MG63 (cell line): ENCODE data around the gene PCSK1. TPM values are rescaled to one million over a fixed set of nuclear protein-coding genes. Genes with fewer than 3 reads are reported as not detected.

Source experiments
- DNase-seq: peaks from one replicate; pipeline ENCODE4 v3.0.0-alpha.2; 2020
- H3K27me3 ChIP-seq: fragments of 250-450 bp; sonication (Bioruptor Pico); 2 replicates; pipeline ENCODE4 v1.5.1; 2020; ENCODE audit warnings: mild to moderate bottlenecking, moderate library complexity
- H3K36me3 ChIP-seq: fragments of 250-450 bp; sonication (Bioruptor Pico); 2 replicates; pipeline ENCODE4 v1.5.1; 2020; ENCODE audit warnings: mild to moderate bottlenecking, moderate library complexity
- H3K4me3 ChIP-seq: fragments of 250-450 bp; sonication (Bioruptor Pico); 2 replicates; pipeline ENCODE4 v1.5.1; 2020; ENCODE audit warnings: mild to moderate bottlenecking, moderate library complexity
- H3K9me3 ChIP-seq: fragments of 250-450 bp; sonication (Bioruptor Pico); 2 replicates; pipeline ENCODE4 v1.5.1; 2020; ENCODE audit warnings: mild to moderate bottlenecking, moderate library complexity
- total RNA-seq: library from RNA; depleted of rRNA; stranded (reverse); fragments of >200 nt; shearing (Covaris generic); gene quantifications from 2 replicates; pipeline ENCODE4 v1.2.3, GENCODE V29; 2014; ENCODE audit warnings: low replicate concordance; rRNA removed

PCSK1 gene
- 0.10 TPM in 1 of 2 replicates, not detected in the other for total RNA-seq

- Histone ChIP-seq H3K4me3 (peak within 1 kb of the TSS; percentile 31), H3K27me3 (no peaks in the 10 kb centered on the region; the same call in 1 of the 2 replicates)
- DNase-seq, result no peak
Measured at GRCh38 chr5:96433066-96433447, at the start of gene PCSK1. Gene PCSK1 (minus strand): TSS chr5:96433248. CDS start chr5:96433042, 206 bp downstream.

DNA sequence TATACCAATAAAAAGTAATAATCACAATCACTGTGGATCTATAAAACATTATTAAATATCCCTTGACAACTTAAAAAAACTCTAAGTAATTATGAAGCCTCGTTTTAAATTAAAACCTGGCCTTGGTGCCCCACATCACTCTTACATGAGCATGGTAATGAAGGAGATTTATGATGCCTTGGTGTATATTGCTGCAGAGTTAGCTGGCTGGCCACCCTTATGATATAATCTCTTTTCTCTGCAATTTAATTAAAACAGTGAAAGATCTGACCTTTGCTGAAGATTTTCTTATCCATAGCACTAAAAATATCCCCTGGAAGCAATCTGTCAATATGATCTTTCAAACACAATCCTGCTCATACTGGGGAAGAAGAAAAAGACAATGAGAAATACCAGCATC lies 48.8 kb upstream of the PCSK1 start:
- H3K9me3 ChIP-seq, result no peaks in the 10 kb centered on the region
- H3K36me3 ChIP-seq, result no peaks in the 10 kb centered on the region
- H3K27me3 ChIP-seq, result no peaks in the 10 kb centered on the region; the same call in 1 of the 2 replicates
- no peak overlapping the region for H3K4me3 ChIP-seq
- no peak for DNase-seq

More at GRCh38 chr5:96433066-96433447, at the start of gene PCSK1:
- Histone ChIP-seq H3K9me3 (no peaks in the 10 kb centered on the region), H3K36me3 (no peaks in the 10 kb centered on the region)

- H3K9me3 ChIP-seq, result no peaks in the 10 kb centered on the region
- H3K36me3 ChIP-seq, result no peaks in the 10 kb centered on the region
- no peaks in the 10 kb centered on the region; the same call in 1 of the 2 replicates for H3K27me3 ChIP-seq
- no peak overlapping the region for H3K4me3 ChIP-seq
- no peak for DNase-seq
Measured at GRCh38 chr5:96481009-96481786, 48.1 kb upstream of the PCSK1 start.

- H3K9me3 ChIP-seq, result no peaks in the 10 kb centered on the region
- no peaks in the 10 kb centered on the region; the same call in 1 of the 2 replicates for H3K27me3 ChIP-seq
- no peaks in the 10 kb centered on the region for H3K36me3 ChIP-seq
- no peak overlapping the region for H3K4me3 ChIP-seq
- no peak for DNase-seq
Measured at GRCh38 chr5:96478983-96479382, 45.9 kb upstream of the PCSK1 start.

GRCh38 chr5:96476654-96477053 lies 43.6 kb upstream of the PCSK1 start:
- Histone ChIP-seq H3K36me3 (no peaks in the 10 kb centered on the region), H3K27me3 (no peaks in the 10 kb centered on the region; the same call in 1 of the 2 replicates), H3K4me3 (no peak overlapping the region), H3K9me3 (no peaks in the 10 kb centered on the region)
- no peak for DNase-seq

GRCh38 chr5:96474073-96474472 lies 41.0 kb upstream of the PCSK1 start:
- DNase-seq, result no peak
- Histone ChIP-seq H3K36me3 (no peaks in the 10 kb centered on the region), H3K4me3 (no peak overlapping the region), H3K27me3 (no peaks in the 10 kb centered on the region), H3K9me3 (no peaks in the 10 kb centered on the region)

DNA sequence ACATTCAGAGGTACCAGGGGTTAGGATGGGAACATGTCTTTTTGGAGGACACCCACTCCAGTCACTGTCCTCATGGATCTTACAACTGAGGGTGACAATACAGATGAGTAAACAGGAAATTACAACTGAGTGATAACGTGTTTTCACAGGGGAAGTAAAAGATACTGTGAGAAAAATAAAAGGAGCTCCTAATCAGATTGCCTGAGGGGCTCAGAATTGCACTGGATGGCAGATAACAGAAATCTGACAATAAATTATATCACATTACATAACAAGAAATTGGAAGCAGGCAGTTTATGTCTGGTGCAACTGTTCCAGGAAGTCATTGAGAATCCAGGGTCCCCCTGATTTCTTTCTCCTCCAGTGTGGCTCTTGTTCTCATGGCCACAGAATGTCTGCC lies 40.1 kb upstream of the PCSK1 start:
- no peaks in the 10 kb centered on the region for H3K36me3 ChIP-seq
- no peak for DNase-seq
- H3K4me3 ChIP-seq, result no peak overlapping the region
- H3K9me3 ChIP-seq, result no peaks in the 10 kb centered on the region
- no peaks in the 10 kb centered on the region for H3K27me3 ChIP-seq

DNA sequence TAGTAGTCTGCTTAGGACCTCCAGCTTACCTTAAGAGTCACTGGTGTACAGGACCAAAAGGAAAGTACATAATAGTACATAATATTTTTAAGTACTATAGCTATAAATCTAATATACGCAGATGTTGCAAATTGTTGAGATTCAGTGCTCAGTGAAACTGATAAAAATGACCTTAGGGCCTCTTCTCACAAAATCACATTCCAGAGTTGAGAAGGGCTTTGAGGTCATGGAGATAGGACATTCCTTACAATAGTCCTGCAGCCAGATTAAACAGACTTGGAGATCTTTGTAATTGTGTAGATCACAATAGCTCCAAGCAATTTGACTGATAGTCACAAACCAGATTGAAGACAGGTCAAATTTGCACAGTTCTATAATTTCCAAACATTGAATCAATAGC lies 37.7 kb upstream of the PCSK1 start:
- Histone ChIP-seq H3K36me3 (no peaks in the 10 kb centered on the region), H3K9me3 (no peaks in the 10 kb centered on the region), H3K27me3 (no peaks in the 10 kb centered on the region), H3K4me3 (no peak overlapping the region)
- DNase-seq, result no peak

GRCh38 chr5:96468956-96469355 lies 35.9 kb upstream of the PCSK1 start:
- no peaks in the 10 kb centered on the region for H3K36me3 ChIP-seq
- H3K9me3 ChIP-seq, result no peaks in the 10 kb centered on the region

GRCh38 chr5:96463091-96463490 lies 30.0 kb upstream of the PCSK1 start:
- H3K36me3 ChIP-seq, result no peaks in the 10 kb centered on the region
- no peaks in the 10 kb centered on the region for H3K9me3 ChIP-seq
- H3K27me3 ChIP-seq, result no peaks in the 10 kb centered on the region
- DNase-seq, result no peak
- no peak overlapping the region for H3K4me3 ChIP-seq

More at GRCh38 chr5:96468956-96469355, 35.9 kb upstream of the PCSK1 start:
- Histone ChIP-seq H3K27me3 (no peaks in the 10 kb centered on the region), H3K4me3 (no peak overlapping the region)
- no peak for DNase-seq

DNA sequence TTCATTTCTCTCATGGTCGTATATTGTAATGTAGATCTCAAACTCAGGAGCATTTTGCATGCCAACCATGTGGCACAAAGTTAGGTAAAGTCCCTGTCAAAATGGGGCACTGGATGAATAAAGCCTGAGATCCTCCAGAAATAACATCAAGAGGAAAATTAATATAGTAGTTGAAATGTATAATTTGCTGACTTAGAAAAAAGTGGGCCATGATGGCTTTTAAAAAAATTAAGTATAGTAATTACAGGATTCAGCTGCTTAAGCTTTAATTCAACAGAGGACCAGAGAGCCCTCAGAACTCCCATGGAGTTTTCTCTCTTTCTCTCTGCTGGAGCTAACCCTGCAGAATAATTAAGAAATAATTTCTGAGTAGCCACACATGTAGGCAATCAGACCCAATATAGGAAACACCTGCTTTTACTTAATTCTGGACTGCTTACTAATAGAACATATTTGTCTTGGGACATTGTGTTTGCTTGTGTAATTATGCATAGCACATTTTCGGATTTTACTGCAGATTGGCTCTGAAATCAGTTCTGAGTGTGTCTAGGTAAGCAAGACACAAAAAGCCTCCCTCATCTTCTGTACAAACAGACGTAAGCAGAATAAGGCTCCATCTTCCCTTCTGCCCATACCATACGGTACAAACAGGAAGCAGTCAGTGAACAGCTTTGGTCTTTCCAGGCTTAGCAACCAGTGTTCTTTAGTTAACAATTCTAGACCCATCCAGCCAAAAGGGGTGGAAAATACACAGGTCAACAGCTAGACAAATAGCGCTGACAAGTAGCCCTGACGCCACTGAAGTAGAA lies 26.5 kb upstream of the PCSK1 start:
- H3K9me3 ChIP-seq, result no peaks in the 10 kb centered on the region
- no peak for DNase-seq
- H3K4me3 ChIP-seq, result no peak overlapping the region
- H3K36me3 ChIP-seq, result no peaks in the 10 kb centered on the region
- H3K27me3 ChIP-seq, result no peaks in the 10 kb centered on the region

GRCh38 chr5:96458176-96458575 lies 25.1 kb upstream of the PCSK1 start:
- Histone ChIP-seq H3K4me3 (no peak overlapping the region), H3K27me3 (no peaks in the 10 kb centered on the region), H3K9me3 (no peaks in the 10 kb centered on the region), H3K36me3 (no peaks in the 10 kb centered on the region)
- DNase-seq, result no peak

DNA sequence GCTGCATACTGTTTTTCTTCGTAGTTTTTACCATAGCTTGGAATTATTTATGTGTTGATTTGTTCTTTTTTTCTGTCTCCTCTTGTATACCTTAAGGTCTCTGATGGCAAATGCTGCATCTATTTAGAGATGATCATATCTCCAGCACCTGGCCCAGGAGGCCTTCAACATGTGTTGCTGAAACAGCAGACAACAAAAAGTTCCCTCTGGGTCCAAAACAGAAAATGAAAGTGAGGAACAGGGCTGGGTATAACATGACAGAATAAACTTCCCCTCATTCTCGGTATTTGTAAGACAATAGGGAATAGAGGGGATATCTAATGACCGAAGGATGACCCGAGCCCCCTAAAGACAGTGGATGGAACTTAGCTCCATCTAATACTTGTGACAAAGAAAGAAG lies 22.7 kb upstream of the PCSK1 start:
- no peaks in the 10 kb centered on the region for H3K36me3 ChIP-seq
- H3K9me3 ChIP-seq, result no peaks in the 10 kb centered on the region
- DNase-seq, result no peak
- no peaks in the 10 kb centered on the region for H3K27me3 ChIP-seq
- no peak overlapping the region for H3K4me3 ChIP-seq

DNA sequence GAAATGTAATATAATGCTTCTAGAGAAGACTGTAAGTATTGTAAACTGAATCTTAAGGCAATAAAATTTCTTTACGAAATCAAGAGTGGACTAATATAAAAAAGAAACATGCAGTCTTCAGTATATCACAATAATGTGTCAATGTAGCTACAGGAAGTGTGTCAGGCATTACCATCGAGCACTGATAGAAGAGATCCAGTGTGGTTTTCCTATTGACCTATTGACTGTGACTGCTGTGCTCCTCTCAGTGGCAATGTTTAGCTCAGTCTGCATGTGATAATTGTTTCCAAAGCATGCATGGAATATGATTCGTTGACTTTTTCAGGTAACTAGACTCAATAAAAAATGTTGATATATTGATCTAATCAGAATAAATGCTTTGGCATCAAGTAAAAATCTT lies 20.3 kb upstream of the PCSK1 start:
- DNase-seq, result no peak
- H3K27me3 ChIP-seq, result no peaks in the 10 kb centered on the region; the same call in 1 of the 2 replicates
- no peak overlapping the region for H3K4me3 ChIP-seq
- peaks cover 4% of the 10 kb centered on the region; the same call in 1 of the 2 replicates for H3K9me3 ChIP-seq
- H3K36me3 ChIP-seq, result no peaks in the 10 kb centered on the region

- no peaks in the 10 kb centered on the region for H3K36me3 ChIP-seq
- no peak for DNase-seq
- peaks cover 4% of the 10 kb centered on the region; the same call in 1 of the 2 replicates for H3K9me3 ChIP-seq
Measured at GRCh38 chr5:96447949-96448348, 14.9 kb upstream of the PCSK1 start.

DNA sequence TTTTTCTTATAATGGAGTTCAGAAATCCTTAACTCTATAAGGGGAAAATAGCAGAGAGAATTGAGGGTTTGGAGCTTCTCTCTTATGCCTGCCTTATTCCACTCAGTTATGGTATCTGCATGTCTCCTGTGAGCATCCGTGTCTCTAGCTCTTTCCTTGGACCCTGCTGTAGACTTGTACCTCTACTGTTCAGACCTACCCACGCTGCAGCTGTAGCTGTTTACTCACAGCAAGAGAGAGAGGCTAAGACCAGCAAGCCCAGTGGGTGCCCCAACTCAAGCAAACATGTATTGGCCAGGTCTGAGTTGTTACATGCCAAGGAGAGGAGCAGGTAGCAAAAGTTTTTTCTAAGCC lies 7.1 kb upstream of the PCSK1 start:
- Histone ChIP-seq H3K36me3 (no peaks in the 10 kb centered on the region), H3K27me3 (no peaks in the 10 kb centered on the region), H3K9me3 (no peaks in the 10 kb centered on the region), H3K4me3 (no peak overlapping the region)
- no peak for DNase-seq

More at GRCh38 chr5:96447949-96448348, 14.9 kb upstream of the PCSK1 start:
- Histone ChIP-seq H3K27me3 (no peaks in the 10 kb centered on the region; the same call in 1 of the 2 replicates), H3K4me3 (no peak overlapping the region)

DNA sequence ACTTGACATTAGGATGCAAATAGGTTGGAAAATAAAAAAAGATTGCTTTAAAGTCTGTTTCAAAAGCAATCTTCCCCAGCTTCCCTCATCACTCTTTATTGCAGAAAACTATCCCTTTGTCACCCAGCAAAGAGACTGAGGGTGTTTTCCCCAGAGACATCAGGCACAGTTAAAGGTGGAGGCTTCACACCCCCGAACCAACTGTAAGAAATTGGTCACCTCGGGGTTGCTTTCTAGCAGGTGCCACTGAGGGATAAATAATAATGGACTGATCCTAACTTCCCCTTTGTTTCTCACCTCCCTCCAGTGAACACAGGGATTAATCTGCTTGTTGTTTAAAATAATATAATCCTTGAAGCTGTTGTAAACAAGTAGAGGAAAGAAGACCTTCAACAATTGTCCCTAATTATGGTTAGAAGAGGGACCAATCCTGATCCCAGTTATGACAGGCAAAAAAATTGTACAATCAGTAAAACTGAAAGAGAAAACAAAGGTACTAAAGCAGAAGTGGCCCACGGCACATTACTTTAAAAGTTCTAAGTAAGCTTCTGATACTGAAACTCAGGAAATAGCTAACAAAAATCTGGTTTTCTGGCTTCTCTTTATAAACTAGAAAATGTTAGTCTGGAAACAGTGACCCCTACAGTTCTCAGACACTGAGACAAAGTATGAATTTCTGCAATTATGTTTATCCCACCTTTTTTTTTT lies 6.6 kb upstream of the PCSK1 start:
- Histone ChIP-seq H3K27me3 (no peaks in the 10 kb centered on the region), H3K36me3 (no peaks in the 10 kb centered on the region), H3K9me3 (no peaks in the 10 kb centered on the region), H3K4me3 (no peak overlapping the region)
- no peak for DNase-seq
